Calu3 (cell line): ENCODE measurements around the gene CHAF1A. TPM values are rescaled to one million over a fixed set of nuclear protein-coding genes. Genes with fewer than 3 reads are reported as not detected.

Experiments
- BruUV-seq: library from RNA; stranded (reverse); fragments of 400-500 nt; replicated peaks from 2 replicates; lab custom pipeline; 2021; lab: Mats Ljungman, UMichigan
- CTCF ChIA-PET: fragments of 300-600 bp; sonication (Branson Sonifier 250); formaldehyde crosslinking; loops from one replicate; lab custom pipeline; 2022; ENCODE audit warnings: antibody characterized with exemption; lab: Charles Lee
- DNase-seq: peaks from one replicate; pipeline ENCODE4 v3.0.0; 2022
- H3K27ac Mint-ChIP-seq: one replicate; pipeline ENCODE4 v1.8.0; 2022; ENCODE audit warnings: mixed read lengths; ENCODE audit not compliant: unreplicated experiment
- H3K27me3 Mint-ChIP-seq: one replicate; pipeline ENCODE4 v1.8.0; 2022; ENCODE audit warnings: mixed read lengths; ENCODE audit not compliant: unreplicated experiment
- H3K36me3 Mint-ChIP-seq: one replicate; pipeline ENCODE4 v1.8.0; 2022; ENCODE audit warnings: mild to moderate bottlenecking, moderate library complexity, mixed read lengths; ENCODE audit not compliant: insufficient read depth, unreplicated experiment
- H3K4me1 Mint-ChIP-seq: one replicate; pipeline ENCODE4 v1.8.0; 2022; ENCODE audit warnings: mild to moderate bottlenecking, low read depth, mixed read lengths; ENCODE audit not compliant: unreplicated experiment
- H3K4me3 Mint-ChIP-seq: one replicate; pipeline ENCODE4 v1.8.0; 2022; ENCODE audit warnings: mild to moderate bottlenecking, low read depth, moderate library complexity, mixed read lengths; ENCODE audit not compliant: unreplicated experiment
- H3K9me3 Mint-ChIP-seq: one replicate; pipeline ENCODE4 v1.8.0; 2022; ENCODE audit warnings: low read depth, mixed read lengths; ENCODE audit not compliant: unreplicated experiment
- CTCF ChIP-seq: fragments of 200-600 bp; IDR thresholded peaks from one replicate; pipeline ENCODE4 v1.8.0; 2022; ENCODE audit warnings: antibody characterized with exemption; ENCODE audit not compliant: unreplicated experiment
- intact Hi-C: fragments of 100-400 bp; cut with micrococcal nuclease; formaldehyde crosslinking; loops from one replicate; pipeline ENCODE4 v1.10.0; 2022; ENCODE audit not compliant: unreplicated experiment
- total RNA-seq: library from RNA; stranded (reverse); gene quantifications from 2 replicates; pipeline ENCODE4 v1.2.3, GENCODE V29; 2022

The CHAF1A gene
- total RNA-seq, 1 experiment from 2014 or later, result 43.3 TPM

- Mint-ChIP-seq H3K9me3 (no peaks in the 10 kb centered on the region), H3K4me1 (no peaks in the 10 kb centered on the region), H3K4me3 (no peak overlapping the region), H3K27me3 (no peaks in the 10 kb centered on the region), H3K36me3 (peaks cover 25% of the 10 kb centered on the region), H3K27ac (no peak overlapping the region)
- TF ChIP-seq CTCF, result no peak
- intact Hi-C loops, result no loop called here
- no TSS peak for BruUV-seq
- CTCF ChIA-PET, result no interaction called here
- no peak for DNase-seq
Observed at GRCh38 chr19:4442819-4443146, 40.3 kb downstream of the CHAF1A start.

- TF ChIP-seq CTCF, result no peak
- CTCF ChIA-PET, result interaction anchor here (0.5 kb wide), 1 partner anchor 67 kb away, joined by 3 read pairs; no protein-coding TSS in a partner anchor
- no peak for DNase-seq
- Mint-ChIP-seq H3K4me1 (no peaks in the 10 kb centered on the region), H3K27me3 (no peaks in the 10 kb centered on the region), H3K9me3 (no peaks in the 10 kb centered on the region), H3K4me3 (no peak overlapping the region), H3K27ac (no peak overlapping the region), H3K36me3 (peaks cover 25% of the 10 kb centered on the region)
- BruUV-seq, result no TSS peak
- intact Hi-C loops, result no loop called here
Observed at GRCh38 chr19:4443188-4443587, 40.7 kb downstream of the CHAF1A start.

- Mint-ChIP-seq H3K27me3 (no peaks in the 10 kb centered on the region), H3K36me3 (peaks cover 26% of the 10 kb centered on the region), H3K27ac (no peak overlapping the region), H3K9me3 (no peaks in the 10 kb centered on the region), H3K4me1 (no peaks in the 10 kb centered on the region), H3K4me3 (no peak overlapping the region)
- CTCF ChIA-PET, result no interaction called here
- TF ChIP-seq CTCF, result no peak
- intact Hi-C loops, result no loop called here
- no TSS peak for BruUV-seq
- no peak for DNase-seq
Observed at GRCh38 chr19:4443966-4444764, 41.7 kb downstream of the CHAF1A start.

GRCh38 chr19:4444765-4445741 lies 42.6 kb downstream of the CHAF1A start:
- intact Hi-C loops, result no loop called here
- Mint-ChIP-seq H3K36me3 (peaks cover 31% of the 10 kb centered on the region), H3K9me3 (no peaks in the 10 kb centered on the region), H3K27me3 (no peaks in the 10 kb centered on the region), H3K4me3 (no peak overlapping the region), H3K27ac (no peak overlapping the region), H3K4me1 (no peaks in the 10 kb centered on the region)
- no peak for TF ChIP-seq CTCF
- no peak for DNase-seq
- CTCF ChIA-PET, result interaction anchor here (1.1 kb wide), 1 partner anchor 11 kb away, joined by 3 read pairs; no protein-coding TSS in a partner anchor
- BruUV-seq, result TSS peak; percentile 77
